Mesenchymal stem cell (in vitro differentiated cells and primary cell): ENCODE data around the gene ZNF785.

ENCODE experiments used
- DNase-seq: peaks from one replicate; pipeline ENCODE4 v3.0.0-alpha.2; 2013
- H2AFZ ChIP-seq: one replicate; pipeline ENCODE4 v1.6.1; 2013; ENCODE audit warnings: low read depth, mild to moderate bottlenecking, control low read depth, inconsistent platforms, low read length, moderate library complexity
- H2AK5ac ChIP-seq: 2 replicates; pipeline ENCODE4 v1.6.1; 2013; ENCODE audit warnings: low read length, moderate library complexity, mild to moderate bottlenecking, inconsistent platforms; ENCODE audit not compliant: severe bottlenecking
- H2BK120ac ChIP-seq: one replicate; pipeline ENCODE4 v1.6.1; 2013; ENCODE audit warnings: low read depth, mild to moderate bottlenecking, inconsistent platforms, low read length, moderate library complexity
- H2BK12ac ChIP-seq, 2 experiments: one replicate each; pipeline ENCODE4 v1.6.1; 2013; ENCODE audit warnings: inconsistent platforms in 2 of 2, low read length in 2 of 2, mild to moderate bottlenecking in 2 of 2, moderate library complexity in 2 of 2, control low read depth in 1 of 2
- H2BK15ac ChIP-seq: one replicate; pipeline ENCODE4 v1.6.1; 2013; ENCODE audit warnings: mild to moderate bottlenecking, low read depth, inconsistent platforms; ENCODE audit not compliant: poor library complexity, severe bottlenecking
- H2BK5ac ChIP-seq: 2 replicates; pipeline ENCODE4 v1.6.1; 2013; ENCODE audit warnings: low read depth, mild to moderate bottlenecking, low read length, control low read depth, inconsistent platforms; ENCODE audit not compliant: poor library complexity, severe bottlenecking
- H3K14ac ChIP-seq, 2 experiments: one replicate each; pipeline ENCODE4 v1.6.1; 2013; ENCODE audit warnings: inconsistent platforms in 2 of 2, low read length in 2 of 2, control low read depth in 1 of 2, mild to moderate bottlenecking in 1 of 2, moderate library complexity in 1 of 2
- H3K18ac ChIP-seq, 2 experiments: one replicate each; pipeline ENCODE4 v1.6.1; 2013; ENCODE audit warnings: inconsistent platforms in 2 of 2, low read length in 2 of 2, control low read depth in 1 of 2, low read depth in 1 of 2, mild to moderate bottlenecking in 1 of 2
- H3K23ac ChIP-seq, 2 experiments: one replicate each; pipeline ENCODE4 v1.6.1; 2013; ENCODE audit warnings: inconsistent platforms in 2 of 2, low read length in 2 of 2, mild to moderate bottlenecking in 2 of 2, moderate library complexity in 2 of 2, control low read depth in 1 of 2
- H3K27ac ChIP-seq: 2 replicates; pipeline ENCODE4 v1.5.1; 2013; ENCODE audit warnings: mild to moderate bottlenecking, moderate library complexity, low read length, control low read depth, inconsistent platforms; ENCODE audit not compliant: poor library complexity, severe bottlenecking
- H3K27me3 ChIP-seq, 2 experiments: 2 replicates each; pipeline versions ENCODE4 v1.6.1 to v1.7.0; 2013; ENCODE audit warnings: low read length in 2 of 2, mild to moderate bottlenecking in 2 of 2, moderate library complexity in 2 of 2, control low read depth in 1 of 2, inconsistent platforms in 1 of 2; ENCODE audit not compliant: control insufficient read depth in 1 of 2, insufficient read depth in 1 of 2
- H3K36me3 ChIP-seq, 2 experiments: 2 replicates each; pipeline versions ENCODE4 v1.6.1 to v1.7.0; 2013; ENCODE audit warnings: low read length in 2 of 2, control low read depth in 1 of 2, inconsistent platforms in 1 of 2, low read depth in 1 of 2, mild to moderate bottlenecking in 1 of 2; ENCODE audit not compliant: insufficient read depth in 2 of 2, control insufficient read depth in 1 of 2
- H3K4ac ChIP-seq, 2 experiments: one replicate each; pipeline ENCODE4 v1.6.1; 2013; ENCODE audit warnings: inconsistent platforms in 2 of 2, low read length in 2 of 2, mild to moderate bottlenecking in 2 of 2, moderate library complexity in 2 of 2, control low read depth in 1 of 2, low read depth in 1 of 2
- H3K4me1 ChIP-seq: 2 replicates; pipeline ENCODE4 v1.6.1; 2013; ENCODE audit warnings: low read depth, low read length, control low read depth; ENCODE audit not compliant: control insufficient read depth, insufficient read depth
- H3K4me2 ChIP-seq: 2 replicates; pipeline ENCODE4 v1.6.1; 2013; ENCODE audit warnings: low read length, mild to moderate bottlenecking, inconsistent platforms; ENCODE audit not compliant: poor library complexity, severe bottlenecking
- H3K4me3 ChIP-seq, 2 experiments: 2 replicates each; pipeline versions ENCODE4 v1.5.1 to v1.7.0; 2013; ENCODE audit warnings: low read length in 2 of 2, mild to moderate bottlenecking in 2 of 2, control low read depth in 1 of 2, low read depth in 1 of 2; ENCODE audit not compliant: insufficient read depth in 1 of 2
- H3K79me1 ChIP-seq: replicated peaks from 2 replicates; pipeline ENCODE4 v1.6.1; 2013; ENCODE audit warnings: mild to moderate bottlenecking, control low read depth, low read length, inconsistent platforms; ENCODE audit not compliant: poor library complexity, severe bottlenecking
- H3K9ac ChIP-seq: 2 replicates; pipeline ENCODE4 v1.7.0; 2013; ENCODE audit warnings: mild to moderate bottlenecking, low read length, moderate library complexity
- H3K9me3 ChIP-seq: 2 replicates; pipeline ENCODE4 v1.7.0; 2013; ENCODE audit warnings: mild to moderate bottlenecking, low read length; ENCODE audit not compliant: control insufficient read depth
- H4K8ac ChIP-seq: one replicate; pipeline ENCODE4 v1.6.1; 2013; ENCODE audit warnings: inconsistent platforms, mild to moderate bottlenecking, low read length, moderate library complexity
- H4K91ac ChIP-seq: one replicate; pipeline ENCODE4 v1.6.1; 2013; ENCODE audit warnings: mild to moderate bottlenecking, low read length, inconsistent platforms
- WGBS: methylation state at CpG from one replicate; pipeline ENCODE4 v1.1.7; 2013; ENCODE audit warnings: mixed read lengths; 5-methylcytosine and 5-hydroxymethylcytosine counted together

ZNF785 gene

DNA sequence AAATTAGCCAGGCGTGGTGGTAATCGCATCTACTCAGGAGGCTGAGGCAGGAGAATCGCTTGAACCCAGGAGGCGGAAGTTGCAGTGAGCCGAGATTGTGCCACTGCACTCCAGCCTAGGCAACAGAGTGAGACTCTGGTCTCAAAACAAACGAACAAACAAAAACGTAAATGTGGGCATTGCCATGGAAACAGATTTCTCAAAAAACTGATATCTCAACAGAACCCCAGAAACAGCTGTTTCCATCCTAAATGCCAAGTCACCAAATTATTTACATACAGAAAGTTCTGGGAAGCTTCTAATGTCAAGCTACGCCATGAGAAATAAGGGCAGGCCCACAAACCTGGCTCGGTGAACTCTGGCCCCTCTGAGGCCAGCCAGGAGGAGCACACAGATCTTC, 40.7 kb upstream of the ZNF785 start:
- 93% methylated on average over 9 of the region's 9 CpGs for WGBS

DNA sequence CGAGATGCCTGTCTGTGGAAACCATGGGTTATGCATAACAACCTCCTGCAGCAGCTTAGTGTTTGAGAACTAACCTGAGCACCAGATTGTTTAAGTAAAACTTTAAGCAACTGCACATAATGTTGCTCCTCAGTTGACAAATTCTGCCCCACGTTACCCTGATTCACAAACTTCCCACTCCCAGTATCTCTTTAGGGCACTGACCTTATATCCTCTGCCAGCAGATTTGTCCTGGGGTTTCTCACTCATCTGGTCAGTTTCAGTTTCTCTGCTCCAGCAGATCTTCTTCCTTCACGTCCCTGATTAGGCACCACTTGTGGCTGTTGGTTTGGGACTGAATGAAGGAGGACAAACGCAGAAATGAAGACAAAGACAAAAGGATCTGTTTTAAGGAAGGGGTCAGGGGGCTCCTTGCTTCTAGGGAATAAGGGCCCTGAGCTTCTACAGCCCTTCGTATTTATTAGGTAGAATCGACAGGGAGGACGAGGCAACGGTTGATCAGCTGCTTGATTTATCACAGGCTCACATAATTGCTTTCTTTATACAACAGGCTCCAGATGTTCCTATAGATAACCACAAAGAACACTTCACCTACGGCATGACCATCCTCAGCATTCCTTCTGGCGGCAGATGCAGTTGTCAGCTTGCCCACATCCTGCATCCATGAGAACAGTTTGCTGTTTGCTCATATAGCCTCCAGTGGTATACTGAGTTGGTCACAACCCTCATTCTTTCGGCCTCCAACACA, 38.2 kb upstream of the ZNF785 start:
- H3K36me3 ChIP-seq = no peaks in the 10 kb centered on the region

More for the DNA sequence above, 40.7 kb upstream of the ZNF785 start:
- H4K8ac ChIP-seq = no peak overlapping the region
- DNase-seq = no peak
- no peaks in the 10 kb centered on the region for H3K9me3 ChIP-seq
- H3K23ac ChIP-seq = no peak overlapping the region
- H2AFZ ChIP-seq = no peak overlapping the region
- no peak overlapping the region for H3K27ac ChIP-seq
- H2AK5ac ChIP-seq = no peak overlapping the region
- no peaks in the 10 kb centered on the region for H3K79me1 ChIP-seq
- peaks cover 3 to 16% of the 10 kb centered on the region in 2 experiments for H3K27me3 ChIP-seq
- H2BK12ac ChIP-seq = no peak overlapping the region
- no peak overlapping the region for H2BK5ac ChIP-seq
- no peak overlapping the region for H2BK15ac ChIP-seq
- H3K9ac ChIP-seq = no peak overlapping the region
- H4K91ac ChIP-seq = no peak overlapping the region
- no peaks in the 10 kb centered on the region for H3K4me1 ChIP-seq
- H3K36me3 ChIP-seq = no peaks in the 10 kb centered on the region
- H2BK120ac ChIP-seq = no peak overlapping the region
- H3K4me3 ChIP-seq = no peak overlapping the region
- no peak overlapping the region for H3K18ac ChIP-seq
- no peak overlapping the region for H3K4me2 ChIP-seq
- no peak overlapping the region for H3K14ac ChIP-seq
- H3K4ac ChIP-seq = no peak overlapping the region

DNA sequence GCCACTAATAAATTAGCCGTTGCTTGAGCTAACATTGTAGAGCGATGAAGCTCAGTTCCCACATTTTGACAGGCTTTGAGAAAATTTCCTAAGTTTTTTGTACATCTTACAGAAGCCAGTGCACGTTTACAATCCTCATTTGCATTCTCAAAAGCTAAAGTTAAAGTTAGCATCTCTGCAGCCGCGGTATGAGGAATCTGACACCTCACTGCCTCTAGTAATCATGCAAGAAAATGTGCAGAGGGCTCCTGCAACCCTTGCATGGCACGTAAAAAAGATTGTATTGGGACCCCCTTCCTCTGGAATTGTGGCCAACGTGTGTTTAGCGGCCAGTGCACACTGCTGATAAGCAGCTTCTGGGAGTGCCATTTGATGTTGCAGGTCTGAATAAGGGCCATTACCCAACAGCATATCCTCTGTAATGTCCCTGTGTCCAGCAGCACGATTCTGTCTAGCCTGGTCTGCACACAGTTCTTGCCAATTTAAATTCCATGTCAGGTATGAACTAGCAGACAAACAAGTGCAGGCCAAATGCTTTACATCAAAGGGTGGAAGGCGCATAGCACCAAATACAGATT, 37.0 kb upstream of the ZNF785 start:
- H3K27ac ChIP-seq = no peak overlapping the region
- H4K8ac ChIP-seq = no peak overlapping the region
- H3K4me1 ChIP-seq = peaks cover 5% of the 10 kb centered on the region
- peaks cover 3 to 16% of the 10 kb centered on the region in 2 experiments for H3K27me3 ChIP-seq
- H2AK5ac ChIP-seq = no peak overlapping the region
- no peaks in the 10 kb centered on the region for H3K79me1 ChIP-seq
- H3K36me3 ChIP-seq = no peaks in the 10 kb centered on the region
- no peak overlapping the region for H3K4me3 ChIP-seq
- H2BK15ac ChIP-seq = no peak overlapping the region
- H3K23ac ChIP-seq = no peak overlapping the region
- H3K4ac ChIP-seq = no peak overlapping the region
- WGBS = 68% methylated on average over 9 of the region's 10 CpGs
- no peak overlapping the region for H2AFZ ChIP-seq
- no peak overlapping the region for H3K9ac ChIP-seq
- no peak overlapping the region for H2BK5ac ChIP-seq
- H2BK120ac ChIP-seq = no peak overlapping the region
- H4K91ac ChIP-seq = no peak overlapping the region
- no peak overlapping the region for H3K4me2 ChIP-seq
- H3K14ac ChIP-seq = no peak overlapping the region
- no peak overlapping the region for H2BK12ac ChIP-seq
- H3K18ac ChIP-seq = no peak overlapping the region
- DNase-seq = no peak
- no peaks in the 10 kb centered on the region for H3K9me3 ChIP-seq

More for the DNA sequence above, 38.2 kb upstream of the ZNF785 start:
- Histone ChIP-seq H2BK12ac (no peak overlapping the region), H2AFZ (no peak overlapping the region), H3K23ac (no peak overlapping the region), H2AK5ac (no peak overlapping the region), H3K9ac (no peak overlapping the region), H3K27me3 (peaks cover 3 to 16% of the 10 kb centered on the region in 2 experiments), H2BK15ac (no peak overlapping the region), H3K79me1 (no peaks in the 10 kb centered on the region), H3K4me1 (peaks cover 3% of the 10 kb centered on the region), H3K9me3 (no peaks in the 10 kb centered on the region), H3K4ac (no peak overlapping the region), H3K4me3 (no peak overlapping the region), H2BK120ac (no peak overlapping the region), H3K27ac (no peak overlapping the region), H3K18ac (no peak overlapping the region), H4K91ac (no peak overlapping the region), H2BK5ac (no peak overlapping the region), H3K4me2 (no peak overlapping the region), H3K14ac (no peak overlapping the region), H4K8ac (no peak overlapping the region)
- DNase-seq = no peak
- 82% methylated on average over 11 of the region's 11 CpGs for WGBS

DNA sequence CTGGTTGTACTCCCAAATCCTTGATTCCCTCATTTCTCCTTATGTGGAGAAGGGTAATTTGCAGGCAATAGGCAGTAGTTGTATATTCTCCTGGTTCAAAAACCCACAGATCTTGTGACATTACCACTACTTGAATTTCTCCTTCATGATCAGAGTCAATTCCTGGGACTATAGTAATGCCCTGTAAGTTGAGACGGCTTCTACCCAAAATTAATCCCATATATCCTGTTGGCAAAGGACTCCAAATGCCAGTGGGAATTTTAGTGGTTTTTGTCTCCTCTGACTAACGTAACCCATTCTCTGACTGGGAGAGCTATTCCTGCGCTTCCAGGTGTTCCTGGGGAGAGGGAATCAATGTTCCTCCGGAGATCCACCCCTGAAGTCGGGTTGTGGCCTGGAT, 36.3 kb upstream of the ZNF785 start:
- peaks cover 3 to 16% of the 10 kb centered on the region in 2 experiments for H3K27me3 ChIP-seq
- no peak overlapping the region for H2BK120ac ChIP-seq
- H3K4me2 ChIP-seq = no peak overlapping the region
- no peak overlapping the region for H2BK12ac ChIP-seq
- H3K36me3 ChIP-seq = no peaks in the 10 kb centered on the region
- H3K4me3 ChIP-seq = no peak overlapping the region
- H3K79me1 ChIP-seq = no peaks in the 10 kb centered on the region
- H3K4ac ChIP-seq = no peak overlapping the region
- no peak overlapping the region for H2AFZ ChIP-seq
- no peak overlapping the region for H4K91ac ChIP-seq
- peaks cover 5% of the 10 kb centered on the region for H3K4me1 ChIP-seq
- no peak for DNase-seq
- H3K14ac ChIP-seq = no peak overlapping the region
- H3K9me3 ChIP-seq = no peaks in the 10 kb centered on the region
- no peak overlapping the region for H3K23ac ChIP-seq
- no peak overlapping the region for H2AK5ac ChIP-seq
- H3K18ac ChIP-seq = no peak overlapping the region
- H2BK15ac ChIP-seq = no peak overlapping the region
- H3K9ac ChIP-seq = no peak overlapping the region
- no peak overlapping the region for H3K27ac ChIP-seq
- 79% methylated on average over 5 of the region's 5 CpGs for WGBS
- no peak overlapping the region for H2BK5ac ChIP-seq
- H4K8ac ChIP-seq = no peak overlapping the region
